ENCODE data around the gene MAP2K5. TPM values are rescaled to one million over a fixed set of nuclear protein-coding genes. Genes with fewer than 3 reads are reported as not detected.

The MAP2K5 gene
- total RNA-seq, 4 donors from 2014 or later: 10.2 to 13.8 (median 11.9) TPM

DNA sequence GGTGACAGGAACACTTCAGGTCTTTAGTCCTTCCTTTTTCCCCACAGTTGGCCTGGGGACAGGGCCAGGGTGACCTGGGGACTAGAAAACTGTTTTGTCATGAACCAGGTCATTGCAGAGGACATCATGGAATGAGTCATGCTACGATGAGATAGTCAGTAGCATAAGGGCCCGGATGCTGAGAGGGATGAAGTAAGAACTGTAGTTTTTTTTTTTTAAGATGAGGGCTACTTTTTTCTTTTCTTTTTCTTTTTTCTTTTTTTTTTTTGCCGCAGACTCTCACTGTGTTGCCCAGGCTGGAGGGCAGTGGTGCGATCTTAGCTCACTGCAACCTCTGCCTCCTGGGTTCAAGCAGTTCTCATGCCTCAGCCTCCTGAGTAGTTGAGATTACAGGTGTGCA lies 8.0 kb downstream of the MAP2K5 start:
- Histone ChIP-seq H3K27me3 (no peaks in the 10 kb centered on the region), H3K9me3 (no peaks in the 10 kb centered on the region), H3K36me3 (peaks cover 0 to 45% (median 0%) of the 10 kb centered on the region in 3 donors), H3K27ac (no peak overlapping the region), H3K4me3 (no peak overlapping the region), H3K4me1 (peaks cover 0 to 13% (median 4%) of the 10 kb centered on the region in 4 donors)
- no peak for DNase-seq (ENCODE audit: low spot score in 2 of 2)
- TF ChIP-seq, protein P1, sequence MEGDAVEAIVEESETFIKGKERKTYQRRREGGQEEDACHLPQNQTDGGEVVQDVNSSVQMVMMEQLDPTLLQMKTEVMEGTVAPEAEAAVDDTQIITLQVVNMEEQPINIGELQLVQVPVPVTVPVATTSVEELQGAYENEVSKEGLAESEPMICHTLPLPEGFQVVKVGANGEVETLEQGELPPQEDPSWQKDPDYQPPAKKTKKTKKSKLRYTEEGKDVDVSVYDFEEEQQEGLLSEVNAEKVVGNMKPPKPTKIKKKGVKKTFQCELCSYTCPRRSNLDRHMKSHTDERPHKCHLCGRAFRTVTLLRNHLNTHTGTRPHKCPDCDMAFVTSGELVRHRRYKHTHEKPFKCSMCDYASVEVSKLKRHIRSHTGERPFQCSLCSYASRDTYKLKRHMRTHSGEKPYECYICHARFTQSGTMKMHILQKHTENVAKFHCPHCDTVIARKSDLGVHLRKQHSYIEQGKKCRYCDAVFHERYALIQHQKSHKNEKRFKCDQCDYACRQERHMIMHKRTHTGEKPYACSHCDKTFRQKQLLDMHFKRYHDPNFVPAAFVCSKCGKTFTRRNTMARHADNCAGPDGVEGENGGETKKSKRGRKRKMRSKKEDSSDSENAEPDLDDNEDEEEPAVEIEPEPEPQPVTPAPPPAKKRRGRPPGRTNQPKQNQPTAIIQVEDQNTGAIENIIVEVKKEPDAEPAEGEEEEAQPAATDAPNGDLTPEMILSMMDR (IDR thresholded peaks at IDR 0.05): no peak
- no peak for TF ChIP-seq EP300 (IDR thresholded peaks at IDR 0.05)
- no peak for TF ChIP-seq POLR2A (IDR thresholded peaks at IDR 0.05)
- WGBS, 2 donors: 70 to 90% methylated on average over 4 of the region's 4 CpGs

DNA sequence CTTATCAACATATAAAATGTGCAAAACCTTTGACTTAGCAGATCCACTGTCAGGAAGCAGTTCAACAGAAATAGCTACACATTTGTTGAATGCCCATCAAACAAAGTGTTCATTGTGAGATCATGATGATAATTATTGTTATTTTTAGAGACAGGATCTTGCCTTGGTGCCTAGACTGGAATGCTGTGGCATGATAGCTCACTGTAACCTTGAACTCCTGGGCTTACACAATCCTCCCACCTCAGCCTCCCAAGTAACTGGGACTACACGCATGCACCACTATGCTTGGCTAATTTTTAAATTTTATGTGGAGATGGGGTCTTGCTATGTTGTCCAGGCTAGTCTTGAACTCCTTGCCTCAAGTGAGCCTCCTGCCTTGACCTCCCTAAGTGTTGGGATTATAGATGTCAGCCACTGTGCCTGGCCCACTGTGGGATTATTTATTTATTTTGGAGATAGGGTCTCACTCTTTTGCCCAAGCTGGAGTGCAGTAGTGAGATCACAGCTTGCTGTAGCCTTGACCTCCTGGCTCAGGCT lies 8.8 kb downstream of the MAP2K5 start:
- H3K4me1 ChIP-seq: peaks cover 0 to 13% (median 4%) of the 10 kb centered on the region in 4 donors
- no peaks in the 10 kb centered on the region for H3K27me3 ChIP-seq
- 90 to 95% methylated on average over 1 of the region's 1 CpG for WGBS, 2 donors
- peaks cover 0 to 43% (median 0%) of the 10 kb centered on the region in 3 donors for H3K36me3 ChIP-seq
- TF ChIP-seq, protein P1 (IDR thresholded peaks at IDR 0.05): no peak
- TF ChIP-seq EP300 (IDR thresholded peaks at IDR 0.05): no peak
- TF ChIP-seq POLR2A (IDR thresholded peaks at IDR 0.05): no peak
- no peak for DNase-seq (ENCODE audit: low spot score in 2 of 2)
- no peaks in the 10 kb centered on the region for H3K9me3 ChIP-seq
- no peak overlapping the region for H3K27ac ChIP-seq
- no peak overlapping the region for H3K4me3 ChIP-seq

DNA sequence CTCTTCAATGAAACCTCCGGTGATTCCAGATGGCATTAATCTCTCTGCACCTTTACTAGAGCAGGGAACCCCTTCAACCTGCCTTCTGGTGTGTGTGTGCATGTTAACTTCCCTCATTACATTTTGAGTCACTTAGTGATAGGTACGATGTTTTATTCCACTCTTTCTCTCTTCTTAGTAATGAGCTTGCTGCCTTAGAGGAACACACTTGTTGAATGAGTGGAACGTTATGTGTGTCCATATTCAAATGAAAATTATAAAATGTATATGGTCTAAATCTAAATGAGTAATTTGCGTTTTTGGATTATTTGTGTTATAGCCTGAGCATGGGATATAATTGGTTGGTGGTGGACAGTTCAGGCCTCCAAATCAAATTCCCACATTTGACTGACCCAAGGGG lies 12.1 kb downstream of the MAP2K5 start:
- no peak for DNase-seq (ENCODE audit: low spot score in 2 of 2)
- no peak overlapping the region for H3K4me3 ChIP-seq
- H3K27ac ChIP-seq: no peak overlapping the region
- no peaks in the 10 kb centered on the region for H3K4me1 ChIP-seq
- WGBS, 2 donors: 91 to 92% methylated on average over 4 of the region's 4 CpGs
- peaks cover 0 to 7% (median 0%) of the 10 kb centered on the region in 4 donors for H3K9me3 ChIP-seq
- TF ChIP-seq, protein P1 (IDR thresholded peaks at IDR 0.05): no peak
- TF ChIP-seq EP300 (IDR thresholded peaks at IDR 0.05) (no peak), POLR2A (IDR thresholded peaks at IDR 0.05) (no peak)
- no peaks in the 10 kb centered on the region for H3K27me3 ChIP-seq
- H3K36me3 ChIP-seq: peaks cover 0 to 58% (median 0%) of the 10 kb centered on the region in 3 donors

DNA sequence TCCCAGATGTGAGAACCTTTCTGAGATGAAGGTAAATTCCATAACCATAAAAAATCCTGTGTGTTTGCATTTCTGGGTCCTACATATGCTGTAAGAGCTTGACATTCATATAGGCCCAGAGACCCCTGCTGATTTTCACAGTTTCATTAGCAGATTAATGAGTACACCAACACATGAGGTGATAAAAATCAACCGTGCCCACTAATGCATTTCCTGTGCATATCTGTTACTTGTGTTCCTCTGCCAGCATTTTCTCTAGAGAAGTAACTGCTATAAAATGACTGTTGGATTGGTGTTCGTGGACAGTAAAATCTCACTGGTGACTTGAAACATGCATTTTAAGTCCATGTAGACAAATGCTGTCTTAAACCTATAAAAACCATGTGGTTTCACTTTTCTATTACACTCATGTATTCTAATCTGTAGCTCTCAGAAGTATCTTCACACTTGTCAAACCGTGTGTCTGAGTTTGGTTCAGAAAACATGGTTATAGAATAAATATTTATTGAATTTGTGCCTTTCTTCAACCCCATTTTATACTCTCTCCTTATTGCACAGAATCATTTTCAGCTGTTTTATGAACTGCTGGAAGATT lies 14.6 kb downstream of the MAP2K5 start:
- Histone ChIP-seq H3K4me3 (no peak overlapping the region), H3K36me3 (peaks cover 0 to 59% (median 0%) of the 10 kb centered on the region in 3 donors), H3K9me3 (peaks cover 0 to 7% (median 0%) of the 10 kb centered on the region in 4 donors), H3K27me3 (no peaks in the 10 kb centered on the region), H3K27ac (no peak overlapping the region), H3K4me1 (no peaks in the 10 kb centered on the region)
- TF ChIP-seq EP300 (IDR thresholded peaks at IDR 0.05) (no peak), POLR2A (IDR thresholded peaks at IDR 0.05) (no peak)
- TF ChIP-seq, protein P1 (IDR thresholded peaks at IDR 0.05): no peak
- DNase-seq (ENCODE audit: low spot score in 2 of 2): no peak
- 78 to 79% methylated on average over 3 of the region's 3 CpGs for WGBS, 2 donors

DNA sequence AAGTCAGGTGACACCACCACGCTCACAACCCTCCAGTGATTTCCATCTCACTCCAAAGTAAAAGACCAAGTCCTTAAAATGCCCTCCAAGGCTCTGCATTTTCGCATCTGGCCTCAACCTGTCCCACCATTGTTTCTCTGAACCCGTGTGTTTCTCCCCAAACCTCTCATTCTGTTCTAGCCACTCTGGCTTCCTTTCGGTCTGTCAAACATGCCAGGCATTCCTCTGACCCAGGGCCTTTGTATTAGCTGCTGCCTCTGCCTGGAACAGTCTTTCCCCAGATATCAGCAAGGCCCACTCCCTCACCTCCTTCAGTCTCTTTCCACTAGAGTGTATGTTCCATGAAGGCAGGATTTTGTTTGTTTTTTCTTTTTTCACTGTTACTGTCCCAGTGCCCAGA lies 16.0 kb downstream of the MAP2K5 start:
- Histone ChIP-seq H3K9me3 (peaks cover 0 to 7% (median 0%) of the 10 kb centered on the region in 4 donors), H3K4me3 (no peak overlapping the region), H3K4me1 (no peaks in the 10 kb centered on the region), H3K36me3 (peaks cover 0 to 54% (median 0%) of the 10 kb centered on the region in 3 donors), H3K27ac (no peak overlapping the region), H3K27me3 (no peaks in the 10 kb centered on the region)
- WGBS, 2 donors: 88 to 89% methylated on average over 4 of the region's 4 CpGs
- DNase-seq (ENCODE audit: low spot score in 2 of 2): no peak
- TF ChIP-seq POLR2A (IDR thresholded peaks at IDR 0.05) (no peak), EP300 (IDR thresholded peaks at IDR 0.05) (no peak)
- TF ChIP-seq, protein P1 (IDR thresholded peaks at IDR 0.05): no peak

Data from tibial nerve (tissue), 4 donors.